ENCODE measurements around the gene MARCHF2. TPM values are rescaled to one million over a fixed set of nuclear protein-coding genes. Genes with fewer than 3 reads are reported as not detected.

Gene MARCHF2
- polyA plus RNA-seq, 4 donors: 8.3 to 30.0 (median 24.4) TPM

- Histone ChIP-seq H3K4me3 (ENCODE audit: low read depth in 1 of 3, low read length in 3 of 3) (no peak overlapping the region), H3K4me1 (ENCODE audit: control insufficient read depth in 3 of 3, insufficient read depth in 2 of 3, low read depth in 1 of 3, low read length in 2 of 3) (peaks cover 0 to 19% (median 8%) of the 10 kb centered on the region in 3 donors), H3K27ac (ENCODE audit: low read depth in 1 of 3, low read length in 2 of 3) (no peak overlapping the region), H3K27me3 (ENCODE audit: control insufficient read depth in 3 of 3, insufficient read depth in 3 of 3, low read length in 3 of 3) (no peaks in the 10 kb centered on the region), H3K36me3 (ENCODE audit: control insufficient read depth in 3 of 3, insufficient read depth in 2 of 3, low read depth in 1 of 3, low read length in 3 of 3) (peaks cover 11 to 34% (median 26%) of the 10 kb centered on the region in 3 donors), H3K9me3 (ENCODE audit: control insufficient read depth in 2 of 2, insufficient read depth in 1 of 2, low read depth in 1 of 2, low read length in 1 of 2) (no peaks in the 10 kb centered on the region)
- no peak for FAIRE-seq
- 78 to 86% (median 84%) methylated on average over 5 of the region's 5 CpGs for WGBS, 3 donors
- DNase-seq: no peak
These were observed 49.5 kb downstream of the MARCHF2 start for GRCh38 chr19:8462571-8462970.

GRCh38 chr19:8463365-8463764 is 50.3 kb downstream of the MARCHF2 start:
- H3K27ac ChIP-seq (ENCODE audit: low read depth in 1 of 3, low read length in 2 of 3): no peak overlapping the region
- FAIRE-seq: no peak
- H3K9me3 ChIP-seq (ENCODE audit: control insufficient read depth in 2 of 2, insufficient read depth in 1 of 2, low read depth in 1 of 2, low read length in 1 of 2): no peaks in the 10 kb centered on the region
- H3K4me1 ChIP-seq (ENCODE audit: control insufficient read depth in 3 of 3, insufficient read depth in 2 of 3, low read depth in 1 of 3, low read length in 2 of 3): peaks cover 0 to 17% (median 5%) of the 10 kb centered on the region in 3 donors
- DNase-seq: no peak
- H3K27me3 ChIP-seq (ENCODE audit: control insufficient read depth in 3 of 3, insufficient read depth in 3 of 3, low read length in 3 of 3): no peaks in the 10 kb centered on the region
- H3K36me3 ChIP-seq (ENCODE audit: control insufficient read depth in 3 of 3, insufficient read depth in 2 of 3, low read depth in 1 of 3, low read length in 3 of 3): peaks cover 11 to 33% (median 28%) of the 10 kb centered on the region in 3 donors
- 89 to 91% (median 90%) methylated on average over 8 of the region's 8 CpGs for WGBS, 3 donors
- no peak overlapping the region for H3K4me3 ChIP-seq (ENCODE audit: low read depth in 1 of 3, low read length in 3 of 3)

GRCh38 chr19:8466018-8466417 is 52.9 kb downstream of the MARCHF2 start:
- FAIRE-seq (no peak), DNase-seq (no peak)
- Histone ChIP-seq H3K27me3 (ENCODE audit: control insufficient read depth in 3 of 3, insufficient read depth in 3 of 3, low read length in 3 of 3) (no peaks in the 10 kb centered on the region), H3K27ac (ENCODE audit: low read depth in 1 of 3, low read length in 2 of 3) (no peak overlapping the region), H3K9me3 (ENCODE audit: control insufficient read depth in 2 of 2, insufficient read depth in 1 of 2, low read depth in 1 of 2, low read length in 1 of 2) (no peaks in the 10 kb centered on the region), H3K36me3 (ENCODE audit: control insufficient read depth in 3 of 3, insufficient read depth in 2 of 3, low read depth in 1 of 3, low read length in 3 of 3) (peaks cover 24 to 49% (median 45%) of the 10 kb centered on the region in 3 donors), H3K4me3 (ENCODE audit: low read depth in 1 of 3, low read length in 3 of 3) (no peak overlapping the region), H3K4me1 (ENCODE audit: control insufficient read depth in 3 of 3, insufficient read depth in 2 of 3, low read depth in 1 of 3, low read length in 2 of 3) (no peaks in the 10 kb centered on the region)
- WGBS, 3 donors: 73 to 88% (median 82%) methylated on average over 4 of the region's 4 CpGs

- DNase-seq (no peak), FAIRE-seq (no peak)
- Histone ChIP-seq H3K9me3 (ENCODE audit: control insufficient read depth in 2 of 2, insufficient read depth in 1 of 2, low read depth in 1 of 2, low read length in 1 of 2) (no peaks in the 10 kb centered on the region), H3K27ac (ENCODE audit: low read depth in 1 of 3, low read length in 2 of 3) (no peak overlapping the region), H3K36me3 (ENCODE audit: control insufficient read depth in 3 of 3, insufficient read depth in 2 of 3, low read depth in 1 of 3, low read length in 3 of 3) (peaks cover 32 to 61% (median 46%) of the 10 kb centered on the region in 3 donors), H3K27me3 (ENCODE audit: control insufficient read depth in 3 of 3, insufficient read depth in 3 of 3, low read length in 3 of 3) (no peaks in the 10 kb centered on the region), H3K4me1 (ENCODE audit: control insufficient read depth in 3 of 3, insufficient read depth in 2 of 3, low read depth in 1 of 3, low read length in 2 of 3) (no peaks in the 10 kb centered on the region), H3K4me3 (ENCODE audit: low read depth in 1 of 3, low read length in 3 of 3) (no peak overlapping the region)
- WGBS, 3 donors: 81 to 89% (median 87%) methylated on average over 3 of the region's 3 CpGs
These were observed 55.0 kb downstream of the MARCHF2 start for GRCh38 chr19:8468124-8468523.

- WGBS, 3 donors: 77 to 91% (median 90%) methylated on average over 8 of the region's 8 CpGs
- Histone ChIP-seq H3K9me3 (ENCODE audit: control insufficient read depth in 2 of 2, insufficient read depth in 1 of 2, low read depth in 1 of 2, low read length in 1 of 2) (no peaks in the 10 kb centered on the region), H3K27me3 (ENCODE audit: control insufficient read depth in 3 of 3, insufficient read depth in 3 of 3, low read length in 3 of 3) (no peaks in the 10 kb centered on the region), H3K4me1 (ENCODE audit: control insufficient read depth in 3 of 3, insufficient read depth in 2 of 3, low read depth in 1 of 3, low read length in 2 of 3) (no peaks in the 10 kb centered on the region), H3K4me3 (ENCODE audit: low read depth in 1 of 3, low read length in 3 of 3) (no peak overlapping the region), H3K36me3 (ENCODE audit: control insufficient read depth in 3 of 3, insufficient read depth in 2 of 3, low read depth in 1 of 3, low read length in 3 of 3) (peaks cover 28 to 59% (median 43%) of the 10 kb centered on the region in 3 donors), H3K27ac (ENCODE audit: low read depth in 1 of 3, low read length in 2 of 3) (no peak overlapping the region)
- FAIRE-seq (no peak), DNase-seq (no peak)
These were observed 55.8 kb downstream of the MARCHF2 start for GRCh38 chr19:8468761-8469373.

- Histone ChIP-seq H3K27me3 (ENCODE audit: control insufficient read depth in 3 of 3, insufficient read depth in 3 of 3, low read length in 3 of 3) (no peaks in the 10 kb centered on the region), H3K4me3 (ENCODE audit: low read depth in 1 of 3, low read length in 3 of 3) (no peak overlapping the region), H3K36me3 (ENCODE audit: control insufficient read depth in 3 of 3, insufficient read depth in 2 of 3, low read depth in 1 of 3, low read length in 3 of 3) (peaks cover 30 to 56% (median 43%) of the 10 kb centered on the region in 3 donors), H3K4me1 (ENCODE audit: control insufficient read depth in 3 of 3, insufficient read depth in 2 of 3, low read depth in 1 of 3, low read length in 2 of 3) (no peaks in the 10 kb centered on the region), H3K27ac (ENCODE audit: low read depth in 1 of 3, low read length in 2 of 3) (no peak overlapping the region), H3K9me3 (ENCODE audit: control insufficient read depth in 2 of 2, insufficient read depth in 1 of 2, low read depth in 1 of 2, low read length in 1 of 2) (no peaks in the 10 kb centered on the region)
- FAIRE-seq (no peak), DNase-seq (no peak)
- WGBS, 3 donors: 87 to 89% (median 89%) methylated on average over 13 of the region's 13 CpGs
These were observed 56.7 kb downstream of the MARCHF2 start for GRCh38 chr19:8469613-8470368.

GRCh38 chr19:8473648-8474476 is 60.8 kb downstream of the MARCHF2 start:
- Histone ChIP-seq H3K27me3 (ENCODE audit: control insufficient read depth in 3 of 3, insufficient read depth in 3 of 3, low read length in 3 of 3) (no peaks in the 10 kb centered on the region), H3K4me1 (ENCODE audit: control insufficient read depth in 3 of 3, insufficient read depth in 2 of 3, low read depth in 1 of 3, low read length in 2 of 3) (no peaks in the 10 kb centered on the region), H3K9me3 (ENCODE audit: control insufficient read depth in 2 of 2, insufficient read depth in 1 of 2, low read depth in 1 of 2, low read length in 1 of 2) (no peaks in the 10 kb centered on the region), H3K36me3 (ENCODE audit: control insufficient read depth in 3 of 3, insufficient read depth in 2 of 3, low read depth in 1 of 3, low read length in 3 of 3) (peaks cover 24 to 81% (median 31%) of the 10 kb centered on the region in 3 donors), H3K27ac (ENCODE audit: low read depth in 1 of 3, low read length in 2 of 3) (no peak overlapping the region), H3K4me3 (ENCODE audit: low read depth in 1 of 3, low read length in 3 of 3) (no peak overlapping the region)
- 74 to 90% (median 74%) methylated on average over 6 of the region's 6 CpGs for WGBS, 3 donors
- no peak for FAIRE-seq
- no peak for DNase-seq

GRCh38 chr19:8475005-8475404 is 61.9 kb downstream of the MARCHF2 start:
- Histone ChIP-seq H3K27me3 (ENCODE audit: control insufficient read depth in 3 of 3, insufficient read depth in 3 of 3, low read length in 3 of 3) (no peaks in the 10 kb centered on the region), H3K4me1 (ENCODE audit: control insufficient read depth in 3 of 3, insufficient read depth in 2 of 3, low read depth in 1 of 3, low read length in 2 of 3) (no peaks in the 10 kb centered on the region), H3K36me3 (ENCODE audit: control insufficient read depth in 3 of 3, insufficient read depth in 2 of 3, low read depth in 1 of 3, low read length in 3 of 3) (peaks cover 18 to 83% (median 19%) of the 10 kb centered on the region in 3 donors), H3K9me3 (ENCODE audit: control insufficient read depth in 2 of 2, insufficient read depth in 1 of 2, low read depth in 1 of 2, low read length in 1 of 2) (no peaks in the 10 kb centered on the region), H3K27ac (ENCODE audit: low read depth in 1 of 3, low read length in 2 of 3) (no peak overlapping the region), H3K4me3 (ENCODE audit: low read depth in 1 of 3, low read length in 3 of 3) (no peak overlapping the region)
- FAIRE-seq: no peak
- 93 to 100% (median 95%) methylated on average over 1 of the region's 1 CpG for WGBS, 3 donors
- DNase-seq: no peak

Measured in small intestine (tissue), 7 donors.